ENCODE results near the gene SLC5A9.

DNA sequence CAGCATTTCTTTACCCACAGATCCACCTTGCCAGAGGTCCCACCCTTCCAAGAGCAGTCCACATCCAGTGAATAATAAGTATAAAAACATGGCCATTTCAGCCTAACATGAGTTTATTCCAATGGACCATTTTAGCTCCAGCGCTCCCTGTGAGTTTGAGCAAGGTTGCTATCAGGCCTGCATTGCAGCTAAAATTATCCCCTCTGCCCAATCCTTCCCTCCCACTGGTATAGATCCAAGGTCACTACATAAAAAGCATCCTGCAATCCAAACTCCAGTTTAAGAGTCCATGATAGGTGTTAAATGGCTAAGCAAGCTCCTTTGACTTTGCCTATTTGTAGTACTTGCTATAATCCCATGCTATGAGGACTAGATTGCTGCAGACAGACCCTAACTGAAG is 35.6 kb downstream of the SLC5A9 start:
- no peak for TF ChIP-seq BCL11A (IDR thresholded peaks at IDR 0.05; ENCODE audit: low read depth, low read length)
- no peak for TF ChIP-seq RAD21 (IDR thresholded peaks at IDR 0.05; ENCODE audit: insufficient read depth, low read depth, low read length)
- no peak for TF ChIP-seq FOXK2 (IDR thresholded peaks at IDR 0.05)
- TF ChIP-seq, protein P1, sequence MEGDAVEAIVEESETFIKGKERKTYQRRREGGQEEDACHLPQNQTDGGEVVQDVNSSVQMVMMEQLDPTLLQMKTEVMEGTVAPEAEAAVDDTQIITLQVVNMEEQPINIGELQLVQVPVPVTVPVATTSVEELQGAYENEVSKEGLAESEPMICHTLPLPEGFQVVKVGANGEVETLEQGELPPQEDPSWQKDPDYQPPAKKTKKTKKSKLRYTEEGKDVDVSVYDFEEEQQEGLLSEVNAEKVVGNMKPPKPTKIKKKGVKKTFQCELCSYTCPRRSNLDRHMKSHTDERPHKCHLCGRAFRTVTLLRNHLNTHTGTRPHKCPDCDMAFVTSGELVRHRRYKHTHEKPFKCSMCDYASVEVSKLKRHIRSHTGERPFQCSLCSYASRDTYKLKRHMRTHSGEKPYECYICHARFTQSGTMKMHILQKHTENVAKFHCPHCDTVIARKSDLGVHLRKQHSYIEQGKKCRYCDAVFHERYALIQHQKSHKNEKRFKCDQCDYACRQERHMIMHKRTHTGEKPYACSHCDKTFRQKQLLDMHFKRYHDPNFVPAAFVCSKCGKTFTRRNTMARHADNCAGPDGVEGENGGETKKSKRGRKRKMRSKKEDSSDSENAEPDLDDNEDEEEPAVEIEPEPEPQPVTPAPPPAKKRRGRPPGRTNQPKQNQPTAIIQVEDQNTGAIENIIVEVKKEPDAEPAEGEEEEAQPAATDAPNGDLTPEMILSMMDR (IDR thresholded peaks at IDR 0.05 in 2 of 3, conservative IDR thresholded peaks at IDR 0.05 in 1 of 3; ENCODE audit: control insufficient read depth in 2 of 3, extremely low read depth in 1 of 3, insufficient read depth in 1 of 3, low read depth in 3 of 3, low read length in 3 of 3), result no peak
- TF ChIP-seq EZH2 (IDR thresholded peaks at IDR 0.05; ENCODE audit: borderline replicate concordance, control insufficient read depth, low read depth, low read length), result no peak
- TF ChIP-seq NFIC (IDR thresholded peaks at IDR 0.05; ENCODE audit: low read depth, low read length), result no peak
